Fibroblast of pulmonary artery (primary cell): Measurements from ENCODE around the gene RBM25.
"Not testable (repeated sequence)": the region's sequence is repeated elsewhere in the genome, so short reads cannot be mapped to it uniquely, and the experiment has no call there.

Source experiments
- DNase-seq: peaks from one replicate; pipeline ENCODE4 v3.0.0-alpha.2; 2010; ENCODE audit warnings: low read depth
- H3K4me3 ChIP-seq: replicated peaks from 2 replicates; pipeline ENCODE4 v1.5.1; 2011; ENCODE audit warnings: low read depth, mild to moderate bottlenecking, control low read depth, low read length, moderate library complexity
- CTCF ChIP-seq: IDR thresholded peaks from 2 replicates; pipeline ENCODE4 v1.5.1; 2011; ENCODE audit warnings: mild to moderate bottlenecking, control low read depth, low read length, inconsistent platforms; ENCODE audit errors: missing control alignments

Gene RBM25

DNA sequence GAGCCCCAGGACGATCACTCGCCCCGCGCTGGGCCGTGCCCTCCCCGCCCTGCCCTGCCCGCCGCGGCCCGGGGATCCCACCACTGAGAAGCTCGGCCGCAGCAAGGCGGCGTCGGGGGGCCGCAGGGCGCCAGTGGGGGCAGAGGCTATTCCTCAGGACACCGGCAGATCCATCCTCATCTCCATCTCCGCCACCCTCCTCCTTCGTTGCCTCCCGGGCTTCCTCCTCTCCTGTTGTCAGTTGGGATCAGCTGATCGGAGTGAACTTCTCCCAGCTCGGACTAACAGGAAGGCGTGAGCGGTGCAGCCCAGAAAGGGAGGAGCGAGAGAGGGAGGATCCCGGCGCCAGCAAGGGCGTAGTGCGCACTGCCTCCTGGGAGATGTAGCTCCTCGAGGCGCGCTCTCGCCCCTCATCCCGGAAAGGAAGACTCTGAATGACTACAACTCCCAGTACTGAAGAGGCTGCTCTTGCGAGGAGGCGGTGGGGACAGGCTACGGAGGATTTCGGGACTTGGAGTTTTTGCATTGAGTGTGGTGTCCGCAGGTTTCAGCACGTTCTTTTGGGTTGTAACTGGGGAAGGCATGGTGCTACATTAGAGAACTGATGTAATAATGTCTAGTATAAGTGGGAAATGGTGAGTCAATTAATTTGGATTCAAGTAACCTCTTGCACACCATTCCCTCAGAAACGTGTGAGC, 31.3 kb upstream of the RBM25 start, which contains the start of gene ZFYVE1:
Gene ZFYVE1, minus strand, starts transcription at position 262 of the 698 bp plus-strand sequence. CDS start 2,598 bp downstream, outside the sequence.
- TF ChIP-seq CTCF: no peak
- DNase-seq: peak; percentile 99

DNA sequence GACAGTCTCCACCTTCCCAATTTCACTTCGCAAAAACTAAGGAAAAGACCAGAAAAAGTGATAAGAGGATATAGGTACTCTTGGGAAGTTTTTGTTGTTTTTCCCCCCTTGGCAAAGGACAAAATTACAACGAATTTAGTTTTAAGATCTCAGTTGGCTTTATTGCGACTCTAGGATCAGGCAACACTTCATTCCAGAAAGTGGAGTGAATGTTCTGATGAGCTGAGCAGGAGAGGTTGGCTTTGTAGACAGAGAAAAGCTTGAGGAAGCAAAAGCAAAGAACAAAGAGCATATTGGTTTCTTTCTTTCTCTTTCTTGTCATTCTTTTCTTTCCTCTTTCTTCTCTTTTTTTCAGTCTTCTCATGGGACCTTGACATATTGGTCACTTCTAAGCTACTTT, 30.8 kb upstream of the RBM25 start:
- no peak for DNase-seq
- peak overlapping the region; percentile 87 for H3K4me3 ChIP-seq
- TF ChIP-seq CTCF: no peak

More for the DNA sequence above, 31.3 kb upstream of the RBM25 start, which contains the start of gene ZFYVE1:
- H3K4me3 ChIP-seq: peak within 1 kb of the TSS; percentile 87

DNA sequence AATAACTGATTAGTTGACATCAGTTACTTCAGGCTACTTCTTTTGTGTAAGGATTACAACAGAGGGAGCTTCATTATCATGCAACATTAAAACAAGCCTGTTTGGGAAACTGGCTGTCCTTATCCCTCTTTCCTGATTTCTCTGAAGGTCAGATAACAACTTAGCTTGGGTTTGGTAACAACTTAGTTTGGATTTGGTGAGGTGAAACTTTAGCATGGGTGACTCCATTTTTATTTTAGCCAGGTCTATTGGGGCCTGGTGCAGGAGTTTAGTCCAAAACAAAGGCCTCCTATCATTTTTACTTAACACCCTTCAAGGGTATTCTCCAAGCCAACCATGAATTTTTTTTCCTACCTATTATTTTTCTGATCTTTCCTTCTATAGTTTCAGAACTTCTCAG, 30.4 kb upstream of the RBM25 start:
- TF ChIP-seq CTCF: no peak
- H3K4me3 ChIP-seq: no peak overlapping the region
- no peak for DNase-seq

DNA sequence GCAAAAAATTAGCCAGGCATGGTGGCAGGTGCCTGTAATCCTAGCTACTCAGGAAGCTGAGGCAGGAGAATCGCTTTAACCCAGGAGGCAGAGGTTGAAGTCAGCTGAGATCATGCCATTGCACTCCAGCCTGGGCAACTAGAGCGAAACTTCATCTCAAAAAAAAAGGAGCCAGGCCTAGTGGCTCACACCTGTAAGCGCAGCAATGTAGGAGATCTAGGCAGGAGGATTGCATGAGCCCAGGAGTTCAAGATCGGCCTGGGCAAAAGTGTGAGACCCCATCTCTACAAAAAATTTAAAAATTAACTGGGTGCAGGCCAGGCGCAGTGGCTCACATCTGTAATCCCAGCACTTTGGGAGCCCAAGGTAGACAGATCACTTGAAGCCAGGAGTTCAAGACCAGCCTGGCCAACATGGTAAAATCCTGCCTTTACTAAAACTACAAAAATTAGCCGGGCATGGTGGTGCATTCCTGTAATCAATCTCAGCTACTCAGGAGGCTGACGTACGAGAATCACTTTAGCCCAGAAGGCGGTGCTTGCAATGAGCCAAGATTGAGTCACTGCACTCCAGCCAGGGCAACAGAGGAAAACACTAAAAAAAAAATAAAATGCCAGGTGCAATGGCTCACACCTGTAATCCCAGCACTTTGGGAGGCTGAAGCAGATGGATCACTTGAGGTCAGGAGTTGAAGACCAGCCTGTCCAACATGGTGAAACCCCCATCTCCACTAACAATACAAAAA, 21.5 kb upstream of the RBM25 start:
- DNase-seq, H3K4me3 ChIP-seq: not testable (repeated sequence)

GRCh38 chr14:73047808-73048207, 10.5 kb upstream of the RBM25 start:
- no peak overlapping the region for H3K4me3 ChIP-seq
- no peak for TF ChIP-seq CTCF
- DNase-seq: no peak

- TF ChIP-seq CTCF: no peak
- no peak overlapping the region for H3K4me3 ChIP-seq
- no peak for DNase-seq
These were observed 8.9 kb upstream of the RBM25 start for GRCh38 chr14:73049428-73049827.

GRCh38 chr14:73055251-73055650, 3.1 kb upstream of the RBM25 start:
- H3K4me3 ChIP-seq: no peak overlapping the region
- DNase-seq: no peak
- TF ChIP-seq CTCF: no peak
